Tibial nerve (tissue), 4 donors: ENCODE data around the gene UTP14C. TPM values are rescaled to one million over a fixed set of nuclear protein-coding genes. Genes with fewer than 3 reads are reported as not detected.
A peak's percentile ranks its signal among the peaks of the same experiment; 100 is the strongest.

Experiments
- DNase-seq, 2 donors: peaks; one replicate each; pipeline ENCODE4 v3.0.0-alpha.2; 2019; ENCODE audit warnings: low spot score in 2 of 2
- H3K27ac ChIP-seq, 4 donors: fragments of 200-600 bp; sonication (generic) in 3 of 4; one replicate each; pipeline ENCODE4 v1.5.1; 2017 to 2019; ENCODE audit warnings: mild to moderate bottlenecking in 1 of 4
- H3K27me3 ChIP-seq, 2 donors: fragments of 200-600 bp; sonication (generic) in 1 of 2; one replicate each; pipeline versions ENCODE4 v1.5.1 to v1.6.0; 2017 to 2019
- H3K36me3 ChIP-seq, 3 donors: fragments of 200-600 bp; sonication (generic); one replicate each; pipeline ENCODE4 v1.5.1; 2018 to 2019
- H3K4me1 ChIP-seq, 4 donors: fragments of 200-600 bp; sonication (generic) in 3 of 4; one replicate each; pipeline ENCODE4 v1.5.1; 2017 to 2019
- H3K4me3 ChIP-seq, 4 donors: fragments of 200-600 bp; sonication (generic) in 3 of 4; one replicate each; pipeline ENCODE4 v1.5.1; 2017 to 2019; ENCODE audit warnings: mild to moderate bottlenecking in 1 of 4, moderate library complexity in 1 of 4
- H3K9me3 ChIP-seq, 4 donors: fragments of 200-600 bp; sonication (generic) in 3 of 4; one replicate each; pipeline ENCODE4 v1.5.1; 2017 to 2019
- CTCF ChIP-seq, 5 experiments: fragments of 200-600 bp in 3 of 5; fragments of 450-650 bp in 2 of 5; sonication (generic) in 3 of 5; IDR thresholded peaks; one replicate each; pipeline ENCODE4 v1.5.1; 2016 to 2019; ENCODE audit warnings: antibody characterized with exemption in 5 of 5, mild to moderate bottlenecking in 3 of 5, moderate library complexity in 2 of 5
- EP300 ChIP-seq, 2 donors: sonication (generic); formaldehyde crosslinking; IDR thresholded peaks; one replicate each; pipeline ENCODE4 v1.6.1; 2017; ENCODE audit warnings: antibody characterized with exemption in 2 of 2, mild to moderate bottlenecking in 1 of 2
- POLR2A ChIP-seq, 2 donors: fragments of 450-650 bp; IDR thresholded peaks; one replicate each; pipeline ENCODE4 v1.6.1; 2017; ENCODE audit warnings: antibody characterized with exemption in 2 of 2, mild to moderate bottlenecking in 2 of 2, moderate library complexity in 2 of 2
- WGBS, 2 donors: methylation state at CpG; one replicate each; pipeline ENCODE4 v1.1.5; 2018; 5-methylcytosine and 5-hydroxymethylcytosine counted together
- total RNA-seq, 4 donors: library from RNA; depleted of rRNA; stranded (reverse); fragments of >200 nt; gene quantifications; one replicate each; pipeline ENCODE4 v1.1.0, GENCODE V29; 2016

UTP14C gene
- total RNA-seq, 4 donors from 2014 or later: 14.9 to 26.7 (median 19.6) TPM

- Histone ChIP-seq H3K4me1 (peaks cover 0 to 15% (median 0%) of the 10 kb centered on the region in 4 donors), H3K9me3 (no peaks in the 10 kb centered on the region), H3K36me3 (no peaks in the 10 kb centered on the region), H3K27ac (no peak overlapping the region), H3K27me3 (no peaks in the 10 kb centered on the region), H3K4me3 (no peak overlapping the region)
- DNase-seq: no peak
- 70 to 74% methylated on average over 6 of the region's 6 CpGs for WGBS, 2 donors
- no peak for TF ChIP-seq CTCF (IDR thresholded peaks at IDR 0.05)
- TF ChIP-seq POLR2A (IDR thresholded peaks at IDR 0.05): no peak
Observed at GRCh38 chr13:51998723-51999509, 25.6 kb upstream of the UTP14C start.

GRCh38 chr13:51999510-51999911 is 25.0 kb upstream of the UTP14C start:
- H3K27ac ChIP-seq: no peak overlapping the region
- H3K4me3 ChIP-seq: no peak overlapping the region
- WGBS, 2 donors: 77 to 80% methylated on average over 13 of the region's 13 CpGs
- TF ChIP-seq CTCF (IDR thresholded peaks at IDR 0.05): no peak
- TF ChIP-seq POLR2A (IDR thresholded peaks at IDR 0.05): no peak
- no peak for TF ChIP-seq EP300 (IDR thresholded peaks at IDR 0.05)
- DNase-seq: no peak
- no peaks in the 10 kb centered on the region for H3K9me3 ChIP-seq
- no peaks in the 10 kb centered on the region for H3K36me3 ChIP-seq
- H3K4me1 ChIP-seq: peaks cover 0 to 15% (median 0%) of the 10 kb centered on the region in 4 donors
- H3K27me3 ChIP-seq: no peaks in the 10 kb centered on the region

- no peak overlapping the region for H3K27ac ChIP-seq
Observed at GRCh38 chr13:51999921-52000320, 24.6 kb upstream of the UTP14C start.

GRCh38 chr13:52001120-52001731 is 23.3 kb upstream of the UTP14C start:
- H3K9me3 ChIP-seq: no peaks in the 10 kb centered on the region
- no peaks in the 10 kb centered on the region for H3K36me3 ChIP-seq
- TF ChIP-seq CTCF (IDR thresholded peaks at IDR 0.05) (peak; percentile 30 to 73 (median 57)), EP300 (IDR thresholded peaks at IDR 0.05) (no peak)
- 62% methylated on average over 3 of the region's 3 CpGs for WGBS, 2 donors
- no peak overlapping the region for H3K27ac ChIP-seq
- H3K4me3 ChIP-seq: no peak overlapping the region
- no peak for DNase-seq
- H3K4me1 ChIP-seq: peaks cover 0 to 3% (median 0%) of the 10 kb centered on the region in 4 donors
- no peaks in the 10 kb centered on the region for H3K27me3 ChIP-seq

More at GRCh38 chr13:51999921-52000320, 24.6 kb upstream of the UTP14C start:
- TF ChIP-seq POLR2A (IDR thresholded peaks at IDR 0.05): no peak
- TF ChIP-seq CTCF (IDR thresholded peaks at IDR 0.05): no peak
- TF ChIP-seq EP300 (IDR thresholded peaks at IDR 0.05): no peak
- Histone ChIP-seq H3K4me1 (peaks cover 0 to 15% (median 0%) of the 10 kb centered on the region in 4 donors), H3K36me3 (no peaks in the 10 kb centered on the region), H3K9me3 (no peaks in the 10 kb centered on the region), H3K4me3 (no peak overlapping the region), H3K27me3 (no peaks in the 10 kb centered on the region)
- DNase-seq: no peak
- 69 to 82% methylated on average over 1 of the region's 1 CpG for WGBS, 2 donors

GRCh38 chr13:52002361-52002760 is 22.1 kb upstream of the UTP14C start:
- H3K4me3 ChIP-seq: no peak overlapping the region
- no peaks in the 10 kb centered on the region for H3K9me3 ChIP-seq
- DNase-seq: no peak
- 64 to 69% methylated on average over 3 of the region's 4 CpGs for WGBS, 2 donors
- H3K27me3 ChIP-seq: no peaks in the 10 kb centered on the region
- H3K36me3 ChIP-seq: no peaks in the 10 kb centered on the region
- TF ChIP-seq CTCF (IDR thresholded peaks at IDR 0.05) (no peak), POLR2A (IDR thresholded peaks at IDR 0.05) (no peak), EP300 (IDR thresholded peaks at IDR 0.05) (no peak)
- no peaks in the 10 kb centered on the region for H3K4me1 ChIP-seq
- H3K27ac ChIP-seq: no peak overlapping the region
